GM12878 (cell line): ENCODE results near the gene LRRFIP2.

ENCODE experiments used
- FOXK2 ChIP-seq: fragments of 450-650 bp; IDR thresholded peaks from 2 replicates; pipeline ENCODE4 v1.6.1; 2017; ENCODE audit warnings: mild to moderate bottlenecking, moderate library complexity
- JUND ChIP-seq: IDR thresholded peaks from 2 replicates; pipeline ENCODE4 v1.6.1; 2012; ENCODE audit warnings: low read depth, mild to moderate bottlenecking, low read length, improper control_type of control experiment, moderate library complexity
- MTA3 ChIP-seq: IDR thresholded peaks from 2 replicates; pipeline ENCODE4 v1.6.1; 2012; ENCODE audit warnings: low read length, inconsistent platforms, borderline replicate concordance
- NFYA ChIP-seq: IDR thresholded peaks from 2 replicates; pipeline ENCODE4 v1.6.1; 2011; ENCODE audit warnings: low read depth, mild to moderate bottlenecking, low read length, improper control_type of control experiment, borderline replicate concordance
- POLR2A ChIP-seq: IDR thresholded peaks from 2 replicates; pipeline ENCODE4 v1.6.1; 2011; ENCODE audit warnings: low read depth, mild to moderate bottlenecking, low read length
- POLR2AphosphoS5 ChIP-seq: IDR thresholded peaks from 2 replicates; pipeline ENCODE4 v1.6.1; 2011; ENCODE audit warnings: mild to moderate bottlenecking, low read length, inconsistent platforms
- RFX5 ChIP-seq: IDR thresholded peaks from 2 replicates; pipeline ENCODE4 v1.6.1; 2011; ENCODE audit warnings: low read depth, low read length, improper control_type of control experiment
- SRF ChIP-seq, 2 experiments: IDR thresholded peaks; 2 replicates each; pipeline ENCODE4 v1.6.1; 2011; ENCODE audit warnings: low read depth in 2 of 2, low read length in 2 of 2, mild to moderate bottlenecking in 1 of 2, moderate library complexity in 1 of 2
- TAF1 ChIP-seq: IDR thresholded peaks from 2 replicates; pipeline ENCODE4 v1.6.1; 2011; ENCODE audit warnings: mild to moderate bottlenecking, low read depth, low read length, borderline replicate concordance
- ZNF274 ChIP-seq: IDR thresholded peaks from one replicate; pipeline ENCODE4 v1.8.0; 2011; ENCODE audit not compliant: insufficient read length, insufficient read depth
- TF ChIP-seq, protein P1 (sequence below), 3 experiments: IDR thresholded peaks in 2 of 3; conservative IDR thresholded peaks in 1 of 3; 2 replicates each; pipeline ENCODE4 v1.5.1; 2011; ENCODE audit warnings: low read depth in 3 of 3, low read length in 3 of 3, mild to moderate bottlenecking in 3 of 3, control low read depth in 2 of 3, moderate library complexity in 2 of 3, inconsistent platforms in 1 of 3, mixed read lengths in 1 of 3; ENCODE audit not compliant: control insufficient read depth in 2 of 3, insufficient read depth in 1 of 3; ENCODE audit errors: extremely low read depth in 1 of 3
- TF ChIP-seq, protein P2 (sequence below): fragments of 450-650 bp; formaldehyde crosslinking; IDR thresholded peaks from 2 replicates; pipeline ENCODE4 v1.4.0; 2022; ENCODE audit warnings: mild to moderate bottlenecking, moderate library complexity
- TF ChIP-seq, protein P3 (sequence below): IDR thresholded peaks from 2 replicates; pipeline ENCODE4 v1.6.1; 2012; ENCODE audit warnings: low read depth, low read length, improper control_type of control experiment

DNA sequence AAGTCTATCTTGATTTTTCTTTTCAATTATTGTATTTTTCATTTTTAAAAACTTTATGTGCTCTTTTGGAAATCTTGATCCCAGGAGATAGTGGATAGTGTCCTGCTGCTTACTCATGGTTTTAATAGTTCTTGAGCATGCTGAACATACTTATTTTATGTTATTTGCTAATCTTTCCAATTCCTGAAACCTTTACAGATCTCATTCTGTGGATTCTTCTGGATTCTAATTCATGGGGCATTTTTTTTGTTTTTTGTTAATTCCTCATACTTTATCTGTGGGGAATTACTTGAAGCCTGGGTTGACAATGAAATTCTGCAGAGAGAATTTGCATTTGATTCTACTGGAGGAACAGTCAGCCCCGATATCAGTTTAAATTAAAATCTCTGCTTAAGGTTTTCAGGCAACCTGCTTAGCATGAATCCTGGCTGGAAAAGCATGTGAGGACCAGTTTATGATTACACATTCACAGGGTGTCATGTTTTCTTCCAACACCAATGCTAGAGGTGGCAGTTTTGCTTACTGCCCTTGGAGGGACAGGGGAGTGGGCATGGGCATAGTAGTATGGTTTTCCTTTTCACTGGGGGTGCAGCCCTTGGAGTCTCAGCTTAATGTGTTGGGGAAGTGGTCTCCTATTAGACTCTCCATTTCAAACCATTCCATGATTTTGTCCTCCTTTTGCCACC lies 135.1 kb downstream of the LRRFIP2 start:
- TF ChIP-seq POLR2A (no peak), ZNF274 (no peak), MTA3 (no peak), RFX5 (no peak), FOXK2 (no peak), POLR2AphosphoS5 (no peak), SRF (IDR thresholded peaks at IDR 0.05; ENCODE audit: low read depth in 2 of 2, low read length in 2 of 2) (no peak), JUND (no peak), NFYA (no peak), TAF1 (no peak)
- TF ChIP-seq, protein P1, sequence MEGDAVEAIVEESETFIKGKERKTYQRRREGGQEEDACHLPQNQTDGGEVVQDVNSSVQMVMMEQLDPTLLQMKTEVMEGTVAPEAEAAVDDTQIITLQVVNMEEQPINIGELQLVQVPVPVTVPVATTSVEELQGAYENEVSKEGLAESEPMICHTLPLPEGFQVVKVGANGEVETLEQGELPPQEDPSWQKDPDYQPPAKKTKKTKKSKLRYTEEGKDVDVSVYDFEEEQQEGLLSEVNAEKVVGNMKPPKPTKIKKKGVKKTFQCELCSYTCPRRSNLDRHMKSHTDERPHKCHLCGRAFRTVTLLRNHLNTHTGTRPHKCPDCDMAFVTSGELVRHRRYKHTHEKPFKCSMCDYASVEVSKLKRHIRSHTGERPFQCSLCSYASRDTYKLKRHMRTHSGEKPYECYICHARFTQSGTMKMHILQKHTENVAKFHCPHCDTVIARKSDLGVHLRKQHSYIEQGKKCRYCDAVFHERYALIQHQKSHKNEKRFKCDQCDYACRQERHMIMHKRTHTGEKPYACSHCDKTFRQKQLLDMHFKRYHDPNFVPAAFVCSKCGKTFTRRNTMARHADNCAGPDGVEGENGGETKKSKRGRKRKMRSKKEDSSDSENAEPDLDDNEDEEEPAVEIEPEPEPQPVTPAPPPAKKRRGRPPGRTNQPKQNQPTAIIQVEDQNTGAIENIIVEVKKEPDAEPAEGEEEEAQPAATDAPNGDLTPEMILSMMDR (IDR thresholded peaks at IDR 0.05 in 2 of 3, conservative IDR thresholded peaks at IDR 0.05 in 1 of 3; ENCODE audit: control insufficient read depth in 2 of 3, extremely low read depth in 1 of 3, insufficient read depth in 1 of 3, low read depth in 3 of 3, low read length in 3 of 3) = no peak
- TF ChIP-seq, protein P2, sequence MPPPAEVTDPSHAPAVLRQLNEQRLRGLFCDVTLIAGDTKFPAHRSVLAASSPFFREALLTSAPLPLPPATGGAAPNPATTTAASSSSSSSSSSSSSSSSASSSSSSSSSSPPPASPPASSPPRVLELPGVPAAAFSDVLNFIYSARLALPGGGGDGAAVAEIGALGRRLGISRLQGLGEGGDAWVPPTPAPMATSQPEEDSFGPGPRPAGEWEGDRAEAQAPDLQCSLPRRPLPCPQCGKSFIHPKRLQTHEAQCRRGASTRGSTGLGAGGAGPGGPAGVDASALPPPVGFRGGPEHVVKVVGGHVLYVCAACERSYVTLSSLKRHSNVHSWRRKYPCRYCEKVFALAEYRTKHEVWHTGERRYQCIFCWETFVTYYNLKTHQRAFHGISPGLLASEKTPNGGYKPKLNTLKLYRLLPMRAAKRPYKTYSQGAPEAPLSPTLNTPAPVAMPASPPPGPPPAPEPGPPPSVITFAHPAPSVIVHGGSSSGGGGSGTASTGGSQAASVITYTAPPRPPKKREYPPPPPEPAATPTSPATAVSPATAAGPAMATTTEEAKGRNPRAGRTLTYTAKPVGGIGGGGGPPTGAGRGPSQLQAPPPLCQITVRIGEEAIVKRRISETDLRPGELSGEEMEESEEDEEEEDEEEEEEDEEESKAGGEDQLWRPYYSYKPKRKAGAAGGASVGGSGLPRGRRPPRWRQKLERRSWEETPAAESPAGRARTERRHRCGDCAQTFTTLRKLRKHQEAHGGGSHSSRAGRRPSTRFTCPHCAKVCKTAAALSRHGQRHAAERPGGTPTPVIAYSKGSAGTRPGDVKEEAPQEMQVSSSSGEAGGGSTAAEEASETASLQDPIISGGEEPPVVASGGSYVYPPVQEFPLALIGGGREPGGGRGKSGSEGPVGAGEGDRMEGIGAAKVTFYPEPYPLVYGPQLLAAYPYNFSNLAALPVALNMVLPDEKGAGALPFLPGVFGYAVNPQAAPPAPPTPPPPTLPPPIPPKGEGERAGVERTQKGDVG (CRISPR knock-in tag) = no peak
- TF ChIP-seq, protein P3, sequence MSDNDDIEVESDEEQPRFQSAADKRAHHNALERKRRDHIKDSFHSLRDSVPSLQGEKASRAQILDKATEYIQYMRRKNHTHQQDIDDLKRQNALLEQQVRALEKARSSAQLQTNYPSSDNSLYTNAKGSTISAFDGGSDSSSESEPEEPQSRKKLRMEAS = no peak
